ENCODE measurements around the gene PER1. TPM values are rescaled to one million over a fixed set of nuclear protein-coding genes. Genes with fewer than 3 reads are reported as not detected.
A peak's percentile ranks its signal among the peaks of the same experiment; 100 is the strongest.

Gene PER1
- total and polyA plus RNA-seq, 2 of the 13 experiments (the other 11 are each of a cell fraction or from before 2014, with no cell fraction given), result 2.6 to 3.6 TPM

DNA sequence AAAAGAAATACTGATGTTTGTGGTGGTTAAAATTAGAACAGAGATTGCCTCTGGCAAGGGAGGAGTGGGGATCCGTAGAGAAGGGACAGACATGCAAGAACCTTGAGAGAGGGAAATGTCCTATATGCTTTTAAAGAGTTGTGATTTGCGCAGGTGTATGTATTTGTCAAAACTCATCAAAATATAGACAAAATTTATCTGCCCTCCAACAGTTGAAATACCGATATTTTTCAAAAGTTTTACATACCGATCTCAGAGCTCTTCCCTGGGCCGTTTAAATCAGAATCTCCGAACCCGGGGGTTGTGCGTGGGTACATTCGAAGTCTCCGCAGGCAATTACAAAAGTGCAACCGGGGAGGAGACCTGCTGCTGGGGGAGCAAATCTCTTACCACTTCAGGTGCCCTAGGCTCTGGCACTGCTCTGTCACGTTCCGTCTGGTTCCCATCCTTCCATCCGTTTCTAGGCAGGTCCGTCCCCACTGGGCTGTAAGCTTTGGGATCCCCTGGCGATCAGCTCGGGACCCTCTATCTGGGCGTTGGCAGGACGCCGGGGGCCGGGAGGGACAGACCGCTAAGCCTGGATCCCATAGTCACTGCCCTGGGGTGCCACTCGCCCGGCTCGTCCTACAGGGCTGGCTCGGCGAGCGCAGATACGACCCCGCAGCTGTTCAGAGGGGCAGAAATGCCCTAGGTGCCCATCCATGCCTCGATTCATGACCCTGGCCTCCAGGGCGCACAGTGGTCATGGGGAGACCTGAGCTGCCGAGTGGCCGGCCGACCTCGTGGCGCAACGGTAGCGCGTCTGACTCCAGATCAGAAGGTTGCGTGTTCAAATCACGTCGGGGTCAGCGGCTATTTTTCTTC is 33.6 kb upstream of the PER1 start (continued):
- TF ChIP-seq SYNCRIP (IDR thresholded peaks at IDR 0.05; ENCODE audit: insufficient read depth, low read depth, low read length) (no peak), ZNF772 (CRISPR knock-in tag; IDR thresholded peaks at IDR 0.05) (no peak; the same call in 1 of the 2 replicates), TAF15 (IDR thresholded peaks at IDR 0.05; ENCODE audit: low read depth, low read length, poor library complexity, severe bottlenecking) (no peak), ZNF235 (CRISPR knock-in tag; IDR thresholded peaks at IDR 0.05; ENCODE audit: borderline replicate concordance) (no peak), NRL (CRISPR knock-in tag; IDR thresholded peaks at IDR 0.05; ENCODE audit: borderline replicate concordance) (no peak), HNF4G (IDR thresholded peaks at IDR 0.05; ENCODE audit: borderline replicate concordance, low read depth, low read length) (no peak), HNF4G (CRISPR knock-in tag; IDR thresholded peaks at IDR 0.05; ENCODE audit: borderline replicate concordance, low read depth) (no peak), ZNF737 (CRISPR knock-in tag; IDR thresholded peaks at IDR 0.05; ENCODE audit: borderline replicate concordance) (no peak), STAG1 (CRISPR knock-in tag; IDR thresholded peaks at IDR 0.05) (no peak), ZNF577 (CRISPR knock-in tag; IDR thresholded peaks at IDR 0.05; ENCODE audit: borderline replicate concordance, low read depth) (no peak), CBFB (CRISPR knock-in tag; IDR thresholded peaks at IDR 0.05) (peak; percentile 44; the same call in 1 of the 2 replicates), NFKB2 (CRISPR knock-in tag; IDR thresholded peaks at IDR 0.05; ENCODE audit: borderline replicate concordance) (peak; percentile 86), ZNF101 (CRISPR knock-in tag; IDR thresholded peaks at IDR 0.05; ENCODE audit: borderline replicate concordance, low read depth) (no peak), MATR3 (CRISPR knock-in tag; IDR thresholded peaks at IDR 0.05) (no peak)
- TF ChIP-seq, protein P1, sequence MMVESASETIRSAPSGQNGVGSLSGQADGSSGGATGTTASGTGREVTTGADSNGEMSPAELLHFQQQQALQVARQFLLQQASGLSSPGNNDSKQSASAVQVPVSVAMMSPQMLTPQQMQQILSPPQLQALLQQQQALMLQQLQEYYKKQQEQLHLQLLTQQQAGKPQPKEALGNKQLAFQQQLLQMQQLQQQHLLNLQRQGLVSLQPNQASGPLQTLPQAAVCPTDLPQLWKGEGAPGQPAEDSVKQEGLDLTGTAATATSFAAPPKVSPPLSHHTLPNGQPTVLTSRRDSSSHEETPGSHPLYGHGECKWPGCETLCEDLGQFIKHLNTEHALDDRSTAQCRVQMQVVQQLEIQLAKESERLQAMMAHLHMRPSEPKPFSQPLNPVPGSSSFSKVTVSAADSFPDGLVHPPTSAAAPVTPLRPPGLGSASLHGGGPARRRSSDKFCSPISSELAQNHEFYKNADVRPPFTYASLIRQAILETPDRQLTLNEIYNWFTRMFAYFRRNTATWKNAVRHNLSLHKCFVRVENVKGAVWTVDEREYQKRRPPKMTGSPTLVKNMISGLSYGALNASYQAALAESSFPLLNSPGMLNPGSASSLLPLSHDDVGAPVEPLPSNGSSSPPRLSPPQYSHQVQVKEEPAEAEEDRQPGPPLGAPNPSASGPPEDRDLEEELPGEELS (CRISPR knock-in tag; IDR thresholded peaks at IDR 0.05), result peak; percentile 37; the same call in 1 of the 2 replicates
- TF ChIP-seq, protein P2, sequence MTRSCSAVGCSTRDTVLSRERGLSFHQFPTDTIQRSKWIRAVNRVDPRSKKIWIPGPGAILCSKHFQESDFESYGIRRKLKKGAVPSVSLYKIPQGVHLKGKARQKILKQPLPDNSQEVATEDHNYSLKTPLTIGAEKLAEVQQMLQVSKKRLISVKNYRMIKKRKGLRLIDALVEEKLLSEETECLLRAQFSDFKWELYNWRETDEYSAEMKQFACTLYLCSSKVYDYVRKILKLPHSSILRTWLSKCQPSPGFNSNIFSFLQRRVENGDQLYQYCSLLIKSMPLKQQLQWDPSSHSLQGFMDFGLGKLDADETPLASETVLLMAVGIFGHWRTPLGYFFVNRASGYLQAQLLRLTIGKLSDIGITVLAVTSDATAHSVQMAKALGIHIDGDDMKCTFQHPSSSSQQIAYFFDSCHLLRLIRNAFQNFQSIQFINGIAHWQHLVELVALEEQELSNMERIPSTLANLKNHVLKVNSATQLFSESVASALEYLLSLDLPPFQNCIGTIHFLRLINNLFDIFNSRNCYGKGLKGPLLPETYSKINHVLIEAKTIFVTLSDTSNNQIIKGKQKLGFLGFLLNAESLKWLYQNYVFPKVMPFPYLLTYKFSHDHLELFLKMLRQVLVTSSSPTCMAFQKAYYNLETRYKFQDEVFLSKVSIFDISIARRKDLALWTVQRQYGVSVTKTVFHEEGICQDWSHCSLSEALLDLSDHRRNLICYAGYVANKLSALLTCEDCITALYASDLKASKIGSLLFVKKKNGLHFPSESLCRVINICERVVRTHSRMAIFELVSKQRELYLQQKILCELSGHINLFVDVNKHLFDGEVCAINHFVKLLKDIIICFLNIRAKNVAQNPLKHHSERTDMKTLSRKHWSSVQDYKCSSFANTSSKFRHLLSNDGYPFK (CRISPR knock-in tag; IDR thresholded peaks at IDR 0.05; ENCODE audit: borderline replicate concordance), result no peak; the same call in 1 of the 2 replicates
- TF ChIP-seq, protein P3, sequence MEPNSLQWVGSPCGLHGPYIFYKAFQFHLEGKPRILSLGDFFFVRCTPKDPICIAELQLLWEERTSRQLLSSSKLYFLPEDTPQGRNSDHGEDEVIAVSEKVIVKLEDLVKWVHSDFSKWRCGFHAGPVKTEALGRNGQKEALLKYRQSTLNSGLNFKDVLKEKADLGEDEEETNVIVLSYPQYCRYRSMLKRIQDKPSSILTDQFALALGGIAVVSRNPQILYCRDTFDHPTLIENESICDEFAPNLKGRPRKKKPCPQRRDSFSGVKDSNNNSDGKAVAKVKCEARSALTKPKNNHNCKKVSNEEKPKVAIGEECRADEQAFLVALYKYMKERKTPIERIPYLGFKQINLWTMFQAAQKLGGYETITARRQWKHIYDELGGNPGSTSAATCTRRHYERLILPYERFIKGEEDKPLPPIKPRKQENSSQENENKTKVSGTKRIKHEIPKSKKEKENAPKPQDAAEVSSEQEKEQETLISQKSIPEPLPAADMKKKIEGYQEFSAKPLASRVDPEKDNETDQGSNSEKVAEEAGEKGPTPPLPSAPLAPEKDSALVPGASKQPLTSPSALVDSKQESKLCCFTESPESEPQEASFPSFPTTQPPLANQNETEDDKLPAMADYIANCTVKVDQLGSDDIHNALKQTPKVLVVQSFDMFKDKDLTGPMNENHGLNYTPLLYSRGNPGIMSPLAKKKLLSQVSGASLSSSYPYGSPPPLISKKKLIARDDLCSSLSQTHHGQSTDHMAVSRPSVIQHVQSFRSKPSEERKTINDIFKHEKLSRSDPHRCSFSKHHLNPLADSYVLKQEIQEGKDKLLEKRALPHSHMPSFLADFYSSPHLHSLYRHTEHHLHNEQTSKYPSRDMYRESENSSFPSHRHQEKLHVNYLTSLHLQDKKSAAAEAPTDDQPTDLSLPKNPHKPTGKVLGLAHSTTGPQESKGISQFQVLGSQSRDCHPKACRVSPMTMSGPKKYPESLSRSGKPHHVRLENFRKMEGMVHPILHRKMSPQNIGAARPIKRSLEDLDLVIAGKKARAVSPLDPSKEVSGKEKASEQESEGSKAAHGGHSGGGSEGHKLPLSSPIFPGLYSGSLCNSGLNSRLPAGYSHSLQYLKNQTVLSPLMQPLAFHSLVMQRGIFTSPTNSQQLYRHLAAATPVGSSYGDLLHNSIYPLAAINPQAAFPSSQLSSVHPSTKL (CRISPR knock-in tag; IDR thresholded peaks at IDR 0.05), result peak; percentile 51

Measured in HepG2 (cell line).